SKM-1 (cell line): ENCODE results near the gene GGA1.

ENCODE experiments used
- DNase-seq: peaks from one replicate; lab custom pipeline; 2025; ENCODE audit not compliant: unreplicated experiment; lab: John Stamatoyannopoulos, UW

Gene GGA1

DNA sequence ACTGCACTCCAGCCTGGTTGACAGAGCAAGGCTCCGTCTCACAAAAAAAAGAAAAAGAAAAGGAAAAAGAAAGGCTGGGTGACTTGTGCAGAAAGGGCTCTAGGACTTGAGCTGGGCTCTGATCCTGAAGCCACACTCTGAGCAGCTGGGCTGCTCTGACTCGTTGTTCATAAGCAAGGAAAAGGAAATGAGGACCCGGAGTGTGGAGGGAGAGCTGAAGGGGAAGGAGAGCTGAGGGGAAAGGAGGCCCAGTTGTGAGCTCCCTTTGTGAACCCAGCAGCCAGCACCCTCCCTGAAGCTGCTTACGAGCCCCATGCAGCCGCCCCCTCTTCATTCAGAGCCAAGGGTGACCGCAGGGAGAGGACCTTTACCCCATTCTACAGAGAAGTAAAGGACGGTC, 18.5 kb downstream of the GGA1 start:
- no peak for DNase-seq

DNA sequence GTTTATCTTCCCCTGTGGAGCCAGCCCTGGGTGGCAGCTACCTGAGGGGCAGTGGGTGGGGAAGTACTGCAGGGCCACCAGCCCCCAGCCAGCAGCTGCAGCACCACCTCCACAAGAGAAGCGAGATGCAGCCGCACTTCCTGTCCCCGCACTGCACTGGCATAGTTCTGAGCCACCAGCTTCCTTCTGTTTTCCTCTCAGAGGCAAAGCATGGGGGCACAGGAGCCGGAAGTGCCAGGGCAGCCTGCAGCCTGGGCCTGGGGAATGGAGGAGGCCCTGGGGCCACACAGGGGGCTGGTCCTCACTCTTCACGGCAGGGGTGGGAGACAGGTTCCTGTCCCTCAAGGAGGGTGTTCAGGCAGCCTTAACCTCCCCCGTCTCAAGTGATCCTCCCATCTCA, 18.9 kb downstream of the GGA1 start:
- DNase-seq: no peak

DNA sequence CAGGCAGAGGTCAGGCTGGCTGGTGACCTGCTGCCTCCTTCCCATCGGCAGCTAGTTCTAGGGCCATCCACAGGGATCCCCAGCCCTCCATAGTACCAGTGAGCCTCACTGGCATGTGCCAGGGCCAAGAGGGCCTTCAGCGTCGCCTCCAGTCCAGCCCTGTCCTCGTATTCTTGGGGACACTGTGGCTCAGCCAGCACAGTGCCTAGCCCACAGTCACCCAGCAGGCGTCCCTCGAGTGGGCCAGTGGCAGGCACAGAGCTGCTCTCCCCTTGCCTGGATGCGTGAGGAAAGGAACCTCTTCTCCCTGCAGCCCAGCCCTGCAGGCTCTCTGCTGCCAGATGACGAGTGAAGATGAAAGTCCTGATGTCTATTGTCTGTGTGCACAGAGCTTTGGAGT, 20.2 kb downstream of the GGA1 start:
- no peak for DNase-seq

DNA sequence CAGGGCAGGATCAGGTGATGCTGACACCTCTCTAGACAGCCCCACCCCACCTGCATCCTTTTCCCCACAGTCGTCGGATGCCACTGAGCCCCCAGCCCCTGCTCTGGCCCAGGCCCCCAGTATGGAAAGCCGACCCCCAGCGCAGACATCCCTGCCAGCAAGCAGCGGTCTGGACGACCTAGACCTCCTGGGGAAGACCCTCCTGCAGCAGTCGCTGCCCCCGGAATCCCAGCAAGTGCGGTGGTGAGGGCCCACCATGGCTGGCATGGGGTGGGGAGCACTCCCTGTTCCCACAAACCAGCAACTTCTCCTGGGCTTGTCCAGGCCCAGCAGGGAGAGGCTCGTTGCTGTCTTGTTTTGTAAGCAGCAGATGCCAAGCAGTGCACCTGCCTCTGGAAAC, 21.3 kb downstream of the GGA1 start:
- no peak for DNase-seq

DNA sequence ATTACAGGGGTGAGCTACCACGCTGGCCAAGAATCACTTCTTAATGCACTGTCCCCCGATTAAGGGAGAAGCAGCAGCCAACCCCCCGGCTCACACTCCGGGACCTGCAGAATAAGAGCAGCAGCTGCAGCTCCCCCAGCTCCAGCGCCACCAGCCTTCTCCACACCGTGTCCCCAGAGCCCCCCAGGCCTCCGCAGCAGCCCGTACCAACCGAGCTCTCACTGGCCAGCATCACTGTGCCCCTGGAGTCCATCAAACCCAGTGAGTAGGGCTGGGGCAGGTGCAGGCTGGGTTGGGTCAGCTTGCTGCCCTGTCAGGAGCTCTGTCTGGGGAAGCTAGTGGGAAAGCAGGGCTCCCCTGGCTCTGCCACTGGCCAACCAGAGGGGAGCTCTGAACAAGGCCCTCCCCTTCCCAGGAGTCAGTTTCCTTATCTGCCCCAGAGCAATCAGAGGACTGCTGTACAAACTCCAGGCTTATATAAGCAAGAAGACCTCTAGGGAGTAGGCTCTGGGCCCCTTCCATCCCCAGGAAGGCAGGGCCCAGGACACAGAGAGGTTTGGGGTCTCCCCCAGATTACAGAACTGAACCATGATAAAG, 22.3 kb downstream of the GGA1 start:
- DNase-seq: no peak

DNA sequence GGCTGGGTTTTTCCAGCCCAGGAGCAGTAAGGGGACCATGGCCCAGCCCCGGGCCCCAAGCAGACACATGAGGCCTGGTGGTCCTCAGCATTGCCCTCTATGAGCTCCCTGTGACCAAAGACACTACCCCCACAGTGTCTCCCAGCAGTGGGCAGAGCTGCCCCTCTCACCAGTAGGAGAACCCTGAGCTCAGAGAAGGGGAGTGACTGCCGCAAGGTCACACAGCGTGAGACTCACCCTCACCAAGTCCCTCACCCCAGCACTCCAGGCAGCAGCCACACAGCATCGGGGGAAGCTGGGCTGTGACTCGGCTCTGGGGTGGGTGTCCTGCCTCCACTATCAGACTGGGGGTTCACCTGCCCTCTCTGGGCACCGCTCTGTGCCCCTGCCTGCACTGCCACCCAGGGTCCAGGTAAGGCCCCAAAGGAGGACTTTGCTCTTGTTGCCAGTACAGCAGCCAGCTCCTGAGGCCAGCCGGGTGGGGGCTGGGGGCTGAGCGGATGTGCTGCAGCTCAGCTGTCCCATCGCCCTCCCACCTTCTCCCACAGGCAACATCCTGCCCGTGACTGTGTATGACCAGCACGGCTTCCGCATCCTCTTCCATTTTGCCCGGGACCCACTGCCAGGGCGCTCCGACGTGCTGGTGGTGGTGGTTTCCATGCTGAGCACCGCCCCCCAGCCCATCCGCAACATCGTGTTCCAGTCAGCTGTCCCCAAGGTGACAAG, 23.0 kb downstream of the GGA1 start:
- no peak for DNase-seq

DNA sequence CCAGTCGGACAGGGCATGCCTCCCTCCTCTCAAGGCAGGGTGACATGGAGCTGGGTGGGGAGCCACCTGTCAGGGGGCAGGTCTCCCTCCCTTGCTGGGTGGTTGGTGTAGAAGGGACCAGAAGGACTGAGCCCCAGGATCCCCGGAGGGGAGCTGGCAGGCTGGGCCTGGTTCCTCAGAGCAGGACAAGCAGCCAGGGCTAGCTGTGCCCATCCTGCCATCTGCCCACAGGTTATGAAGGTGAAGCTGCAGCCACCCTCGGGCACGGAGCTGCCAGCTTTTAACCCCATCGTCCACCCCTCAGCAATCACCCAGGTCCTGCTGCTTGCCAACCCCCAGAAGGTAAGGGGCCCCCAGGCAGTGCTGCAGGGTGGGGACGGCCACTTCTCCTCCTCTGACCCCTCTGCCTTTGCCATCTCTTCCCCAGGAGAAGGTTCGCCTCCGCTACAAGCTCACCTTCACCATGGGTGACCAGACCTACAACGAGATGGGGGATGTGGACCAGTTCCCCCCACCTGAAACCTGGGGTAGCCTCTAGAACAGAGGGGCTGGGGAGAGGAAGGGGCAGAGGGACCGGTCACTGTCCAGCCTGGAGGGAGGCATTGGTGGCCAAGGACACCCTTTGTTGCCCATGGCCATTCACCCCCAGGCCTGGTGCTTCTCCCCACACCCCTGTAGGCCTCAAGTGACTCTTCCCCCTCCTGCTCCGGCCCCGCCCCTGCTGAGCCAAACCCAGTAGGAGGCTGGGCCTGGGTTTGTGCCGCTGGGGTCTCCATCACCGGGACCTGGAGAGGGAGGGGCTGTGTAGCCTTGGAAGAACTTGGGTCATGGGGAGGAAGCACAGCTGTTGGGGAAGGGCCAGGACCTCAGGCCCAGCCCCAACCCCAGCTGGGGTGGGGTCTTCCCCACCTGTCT, 23.8 kb downstream of the GGA1 start:
- no peak for DNase-seq

DNA sequence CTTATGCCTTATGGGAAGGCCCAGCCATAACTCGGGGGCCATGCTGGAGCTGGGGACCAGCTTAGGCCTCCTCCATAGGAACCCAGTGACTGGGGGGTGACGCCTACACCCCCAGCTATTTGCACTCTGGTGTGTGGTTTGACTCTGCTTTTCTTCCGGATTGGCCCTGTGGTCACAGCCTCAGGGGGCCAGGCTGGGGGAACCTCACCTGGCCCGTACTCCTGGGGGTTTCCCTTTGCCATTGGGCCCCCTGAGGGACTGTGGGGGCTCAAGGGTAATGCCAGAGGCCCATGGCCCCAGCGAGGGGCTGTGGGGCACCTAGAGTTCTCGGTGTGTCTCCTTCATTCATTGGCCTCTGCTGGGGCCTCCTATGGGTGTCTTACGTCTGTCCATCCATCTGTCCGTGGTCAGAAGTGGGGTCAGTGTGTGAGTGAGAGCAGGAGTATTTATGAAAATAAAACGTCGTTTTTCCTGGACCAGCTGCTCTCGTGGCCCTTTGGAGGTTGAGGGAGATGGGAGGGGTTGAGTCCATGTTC, 24.5 kb downstream of the GGA1 start:
- DNase-seq: no peak

DNA sequence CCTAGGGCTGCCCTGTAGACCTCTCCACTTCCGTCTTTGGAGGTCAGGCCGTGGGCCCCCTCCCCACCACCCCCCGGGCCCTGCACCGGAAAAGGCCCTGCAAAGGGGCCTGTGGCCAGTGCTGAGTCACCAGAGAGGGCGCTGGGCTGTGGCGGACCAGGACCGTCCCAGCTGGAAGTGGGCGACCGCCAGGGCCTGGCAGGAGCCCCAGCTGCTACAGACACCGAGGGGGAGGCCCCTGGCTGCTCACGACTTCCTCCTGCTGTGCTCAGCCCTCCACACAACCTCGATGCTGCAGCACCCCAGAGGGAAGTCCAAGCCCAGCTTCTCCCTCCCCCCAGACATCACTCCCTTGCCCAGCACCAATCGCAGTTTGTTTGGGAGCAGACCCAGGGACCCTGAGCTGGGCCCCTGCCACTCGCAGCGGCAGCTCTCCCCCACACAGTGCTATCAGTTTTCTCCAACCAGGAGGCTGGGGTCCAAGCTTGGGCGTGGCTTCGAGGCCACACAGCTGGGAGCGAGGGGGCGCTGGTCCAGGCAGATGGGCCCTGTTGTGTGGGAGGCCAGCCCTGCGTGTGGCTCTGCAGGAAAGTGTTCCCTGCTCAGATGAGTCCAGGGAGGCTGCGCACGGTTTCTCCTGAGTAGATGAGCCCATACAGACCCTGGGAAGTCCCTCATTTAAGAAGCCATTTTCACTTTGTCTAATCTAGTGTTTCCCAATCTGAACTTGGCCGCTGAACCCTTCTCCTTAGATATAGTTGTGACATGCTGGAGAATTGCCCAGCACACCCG, 25.2 kb downstream of the GGA1 start:
- DNase-seq: peak; percentile 85

DNA sequence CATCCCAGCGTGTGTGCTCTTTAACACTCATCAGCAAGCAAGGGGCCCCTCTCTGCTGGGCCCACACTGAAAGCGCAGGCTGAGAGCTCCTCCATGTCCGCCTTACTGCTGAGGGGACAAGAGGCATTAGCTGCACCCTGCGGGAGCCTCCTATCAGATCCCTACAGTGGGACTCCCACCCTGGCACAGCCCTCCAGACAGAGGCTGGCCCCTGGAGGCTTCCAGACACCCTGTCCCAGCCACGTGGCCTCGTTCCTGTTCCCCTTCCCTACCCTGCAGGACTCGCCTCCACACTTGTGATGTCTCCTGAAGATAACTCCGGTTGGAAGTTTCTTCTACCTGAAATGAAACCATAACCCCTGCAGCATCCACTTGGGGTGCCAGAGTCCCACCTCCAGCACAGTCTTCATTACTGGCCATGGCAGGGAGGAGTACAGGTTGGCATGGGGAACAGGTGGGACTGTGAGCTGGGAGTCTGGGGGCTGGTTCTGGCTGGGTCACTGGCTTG, 25.8 kb downstream of the GGA1 start:
- no peak for DNase-seq

DNA sequence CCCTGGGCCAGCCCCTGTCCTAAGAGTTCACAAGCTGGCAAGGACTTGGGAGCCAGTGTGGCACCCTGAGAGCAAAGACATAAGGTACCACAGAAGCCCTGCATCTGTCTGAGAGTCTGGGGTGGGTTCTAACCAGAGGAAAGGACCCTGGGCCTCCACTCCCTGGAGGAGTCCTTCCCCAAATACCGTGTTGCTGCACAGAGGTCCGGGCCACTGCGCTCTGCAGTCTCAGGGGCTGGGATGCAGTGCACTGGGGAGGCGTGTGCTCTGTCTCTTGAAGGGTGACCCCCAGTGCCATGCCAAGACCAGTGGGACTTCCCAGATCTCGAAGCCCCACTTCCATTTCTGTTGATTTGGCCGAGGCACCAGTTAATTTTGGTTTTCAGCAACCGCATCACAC, 26.5 kb downstream of the GGA1 start:
- DNase-seq: no peak

DNA sequence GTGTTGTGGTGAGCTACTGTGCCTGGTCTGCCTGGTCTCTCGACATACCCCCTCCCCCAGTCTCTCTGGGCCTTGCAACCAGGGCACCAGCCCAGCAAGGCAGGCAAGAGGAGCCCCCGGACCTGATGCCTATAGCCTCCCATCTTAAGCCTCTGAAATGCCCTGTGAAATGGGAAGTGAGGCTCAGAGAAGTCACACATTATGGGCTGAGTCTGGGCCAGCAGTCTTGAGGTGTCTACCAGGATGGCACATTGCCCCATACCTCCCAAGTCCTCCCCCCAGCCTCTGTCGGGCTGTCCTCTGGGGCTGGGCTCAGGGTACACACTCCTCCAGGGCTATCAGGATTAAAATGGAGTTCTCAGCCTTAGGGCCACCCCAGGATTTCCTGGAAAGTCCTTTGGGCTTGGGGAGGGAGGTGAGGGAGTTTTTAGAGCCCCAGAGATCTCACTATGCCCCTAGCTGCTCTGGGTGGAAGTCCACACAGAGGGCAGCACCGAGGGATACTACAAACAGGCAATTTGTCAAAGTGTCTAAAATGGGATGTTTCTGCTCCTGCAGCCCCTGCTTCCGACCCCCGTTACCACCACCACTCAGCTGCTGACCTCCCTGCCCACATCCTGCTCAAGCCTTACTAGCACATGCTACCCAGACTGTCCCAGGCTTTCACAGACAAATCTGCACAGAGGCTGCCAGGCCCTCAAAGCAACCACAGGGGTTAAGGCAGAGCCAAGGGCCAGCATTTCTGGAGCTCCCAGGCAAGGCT, 27.7 kb downstream of the GGA1 start:
- peak; percentile 67 for DNase-seq

DNA sequence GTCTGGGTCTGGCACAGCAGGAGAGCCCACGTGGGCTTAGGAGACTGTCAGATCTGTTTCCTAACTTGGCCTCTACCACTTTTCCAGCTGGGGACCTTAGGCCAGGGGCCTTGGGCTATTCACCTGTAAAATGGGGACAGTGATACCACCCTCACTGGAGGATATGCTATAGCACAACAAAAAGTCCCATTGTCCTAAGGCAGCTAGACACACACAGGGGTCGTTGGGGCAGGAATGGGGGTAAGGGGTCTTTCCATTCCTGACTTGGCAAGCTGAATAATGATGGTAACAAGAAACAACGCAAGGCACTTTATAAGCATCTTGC, 28.3 kb downstream of the GGA1 start:
- DNase-seq: no peak

DNA sequence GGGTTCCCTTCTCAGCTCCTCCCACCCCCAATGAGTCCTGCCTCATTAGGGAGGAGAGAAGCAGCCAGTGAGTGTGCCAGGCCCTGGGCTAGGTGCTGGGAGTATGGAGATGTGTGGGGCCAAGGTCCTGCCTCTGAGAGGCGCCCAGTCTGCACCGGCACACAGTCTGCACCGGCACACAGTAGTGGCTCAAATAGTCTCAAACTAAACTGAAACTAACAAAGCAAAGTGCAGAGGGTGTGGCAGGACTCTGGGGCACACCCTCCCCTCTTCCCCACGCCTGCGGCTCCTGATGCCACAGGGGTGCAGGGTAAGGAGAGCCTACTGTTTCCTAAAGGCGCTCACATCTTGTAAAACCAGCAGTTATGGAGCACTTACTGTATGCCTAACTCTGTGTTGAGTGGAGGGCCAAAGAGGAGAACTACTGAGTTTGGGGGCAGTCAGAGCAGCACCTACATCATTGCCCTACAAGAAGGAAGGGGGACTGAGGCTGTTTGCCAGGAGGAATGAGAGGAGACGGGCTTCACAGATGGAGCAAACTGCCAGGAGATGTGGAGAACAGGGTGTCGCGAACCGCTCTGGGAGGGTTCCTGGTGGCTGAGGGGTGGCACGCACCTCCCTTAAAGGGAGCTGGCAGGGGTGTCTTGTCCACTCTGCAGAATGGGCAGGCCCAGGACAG, 29.9 kb downstream of the GGA1 start:
- DNase-seq: no peak

DNA sequence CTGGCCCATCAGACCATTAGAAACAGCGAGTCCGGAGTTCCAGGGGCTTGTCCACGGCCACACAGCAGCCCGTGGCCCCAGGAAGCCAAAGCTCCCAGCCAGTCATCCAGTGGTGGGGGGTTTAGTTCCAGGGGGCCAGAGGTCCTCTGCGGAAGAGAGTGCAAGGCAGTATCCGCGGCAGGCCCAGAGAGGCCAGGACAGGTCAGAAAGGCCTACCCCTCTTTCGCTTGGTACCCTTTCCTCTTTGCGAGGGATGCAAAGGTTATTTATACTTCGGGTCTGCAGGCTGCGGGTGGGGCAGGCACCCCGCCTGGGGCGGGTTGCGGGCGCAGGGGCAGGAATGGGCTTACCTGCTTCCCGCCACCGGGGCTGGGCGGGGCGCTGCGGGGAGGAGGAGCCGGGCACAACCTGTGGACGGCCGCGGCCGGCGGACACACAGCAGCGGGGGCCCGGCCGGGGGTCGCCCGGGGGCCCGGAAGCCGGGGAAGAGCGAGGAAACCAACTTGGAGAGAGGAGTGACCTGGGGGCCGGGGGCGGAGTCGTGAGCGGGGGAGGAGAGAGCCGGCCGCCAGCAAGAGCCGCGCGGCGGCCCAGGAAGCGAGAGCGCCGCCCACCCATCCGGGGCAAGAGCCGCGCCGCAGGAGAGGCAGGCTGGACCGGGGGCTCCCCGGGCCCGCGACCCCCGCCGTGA, 30.6 kb downstream of the GGA1 start, which contains the start of gene SH3BP1:
Gene SH3BP1, plus strand, starts transcription at position 600 of the 691 bp plus-strand sequence. CDS start 119 bp downstream, outside the sequence.
- no peak for DNase-seq

DNA sequence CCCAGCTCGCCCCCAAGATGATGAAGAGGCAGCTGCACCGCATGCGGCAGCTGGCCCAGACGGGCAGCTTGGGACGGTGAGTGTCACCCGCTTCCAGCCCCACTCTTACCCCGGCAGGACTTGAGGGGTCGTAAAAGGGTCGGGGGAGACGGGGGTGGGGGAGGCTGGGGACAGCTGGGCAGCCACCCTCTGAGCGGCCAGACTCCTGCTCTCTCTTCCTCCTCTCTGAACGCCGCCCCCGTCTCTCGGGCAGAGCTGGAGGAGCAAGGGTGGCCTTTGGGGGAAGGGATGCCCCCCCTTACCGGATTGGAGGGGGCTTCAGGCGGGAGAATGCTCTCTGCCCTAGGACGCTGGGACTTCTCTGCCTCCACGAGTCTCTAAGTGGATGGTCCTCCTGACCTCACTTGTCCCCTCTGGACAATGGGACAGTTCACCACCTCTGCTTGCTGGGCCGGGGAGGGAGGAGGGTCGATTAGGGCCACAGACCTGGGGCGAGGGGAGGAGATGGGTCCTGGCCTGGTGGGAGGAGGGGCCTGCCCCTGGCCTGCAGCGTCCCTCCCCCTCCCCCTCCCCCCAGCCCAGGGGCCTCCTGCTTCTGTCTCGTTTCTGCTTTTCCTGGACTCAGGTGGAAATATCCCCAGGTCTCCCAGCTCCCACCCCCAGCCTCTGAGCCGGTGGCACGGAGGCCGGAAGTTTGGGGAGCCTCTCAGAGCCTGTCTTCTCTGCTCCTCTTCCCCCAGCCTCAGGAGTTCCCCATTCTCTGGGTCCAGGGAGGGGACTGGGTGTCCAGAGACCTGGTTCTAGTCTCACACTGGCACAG, 31.3 kb downstream of the GGA1 start:
- peak; percentile 42 for DNase-seq

DNA sequence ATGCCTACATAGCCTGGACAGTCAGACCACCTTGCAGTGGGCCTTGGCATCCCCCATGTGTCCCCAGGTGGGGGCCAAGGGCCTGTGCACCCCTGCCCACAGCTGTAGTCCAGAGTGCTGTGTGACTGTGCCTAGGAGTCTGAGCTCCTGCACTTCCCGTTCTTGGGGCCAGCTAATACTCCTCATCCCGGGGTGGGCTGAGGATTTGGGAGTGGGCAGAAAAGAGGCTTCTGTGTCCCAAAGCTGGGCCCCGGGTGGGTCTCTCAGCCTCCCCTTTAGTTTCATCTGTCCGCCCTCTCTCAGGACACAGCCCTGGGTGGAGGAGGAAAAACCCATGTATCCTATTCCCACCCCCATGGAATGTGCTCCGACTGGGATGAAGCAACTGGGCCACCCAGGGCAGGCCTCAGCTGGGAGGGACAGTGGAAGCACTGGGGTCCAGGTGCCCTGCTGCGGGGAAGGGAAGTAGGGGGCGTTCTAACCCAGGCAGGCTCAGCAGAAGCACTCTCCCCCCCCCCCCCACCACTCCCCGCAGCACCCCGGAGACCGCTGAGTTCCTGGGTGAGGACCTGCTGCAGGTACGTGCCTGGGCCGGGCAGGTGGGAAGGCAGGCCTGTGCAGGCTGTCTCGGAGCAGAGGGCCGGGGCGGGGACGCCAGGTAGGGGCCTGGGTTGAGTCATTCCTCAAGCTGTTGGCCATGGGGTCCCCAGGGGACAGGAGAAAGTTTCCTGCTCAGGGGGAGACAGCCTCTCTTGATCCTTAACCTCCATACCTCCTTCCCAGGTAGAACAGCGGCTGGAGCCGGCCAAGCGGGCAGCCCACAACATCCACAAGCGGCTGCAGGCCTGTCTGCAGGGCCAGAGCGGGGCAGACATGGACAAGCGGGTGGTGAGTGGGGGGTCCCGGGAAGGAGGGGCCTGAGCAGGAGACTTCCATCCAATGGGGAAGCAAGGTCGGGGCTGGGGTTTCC, 32.2 kb downstream of the GGA1 start:
- DNase-seq: no peak
